HepG2 (cell line): ENCODE results near the gene PIM1. TPM values are rescaled to one million over a fixed set of nuclear protein-coding genes. Genes with fewer than 3 reads are reported as not detected.

Experiments used
- FOSL1 ChIP-seq: sonication (generic); formaldehyde crosslinking; IDR thresholded peaks from 2 replicates; pipeline ENCODE4 v1.9.0; 2021; ENCODE audit warnings: missing genetic modification reagents, borderline replicate concordance
- FOXJ3 ChIP-seq: sonication (generic); formaldehyde crosslinking; IDR thresholded peaks from 2 replicates; pipeline ENCODE4 v1.4.0; 2020; ENCODE audit warnings: missing genetic modification reagents, mild to moderate bottlenecking, borderline replicate concordance
- HMG20A ChIP-seq: IDR thresholded peaks from 2 replicates; pipeline ENCODE4 v1.6.1; 2016; ENCODE audit warnings: borderline replicate concordance
- MEIS2 ChIP-seq: sonication (generic); formaldehyde crosslinking; IDR thresholded peaks from 2 replicates; pipeline ENCODE4 v1.9.0; 2021; ENCODE audit warnings: mild to moderate bottlenecking, missing genetic modification reagents
- PRDM15 ChIP-seq: sonication (generic); formaldehyde crosslinking; IDR thresholded peaks from 2 replicates; pipeline ENCODE4 v1.4.0; 2020; ENCODE audit warnings: missing genetic modification reagents
- SAP130 ChIP-seq: IDR thresholded peaks from 2 replicates; pipeline ENCODE4 v1.6.1; 2016; ENCODE audit warnings: low read depth
- ZMAT3 ChIP-seq: sonication (generic); formaldehyde crosslinking; conservative IDR thresholded peaks from 2 replicates; pipeline ENCODE4 v1.7.0; 2021; ENCODE audit warnings: missing genetic modification reagents
- ZNF17 ChIP-seq: sonication (generic); formaldehyde crosslinking; IDR thresholded peaks from 2 replicates; pipeline ENCODE4 v1.5.0; 2020; ENCODE audit warnings: mild to moderate bottlenecking, missing genetic modification reagents
- ZNF280B ChIP-seq: sonication (generic); formaldehyde crosslinking; IDR thresholded peaks from 2 replicates; pipeline ENCODE4 v1.5.0; 2020; ENCODE audit warnings: missing genetic modification reagents, mild to moderate bottlenecking, borderline replicate concordance
- ZNF563 ChIP-seq: sonication (generic); formaldehyde crosslinking; IDR thresholded peaks from 2 replicates; pipeline ENCODE4 v1.8.0; 2022; ENCODE audit warnings: mild to moderate bottlenecking, moderate library complexity, missing genetic modification reagents
- ZNF766 ChIP-seq: sonication (generic); formaldehyde crosslinking; IDR thresholded peaks from 2 replicates; pipeline ENCODE4 v1.5.0; 2020; ENCODE audit warnings: missing genetic modification reagents, borderline replicate concordance
- ZNF775 ChIP-seq: sonication (generic); formaldehyde crosslinking; IDR thresholded peaks from 2 replicates; pipeline ENCODE4 v1.4.0; 2020; ENCODE audit warnings: missing genetic modification reagents, mild to moderate bottlenecking, moderate library complexity, borderline replicate concordance
- polyA plus RNA-seq, 8 experiments: library from polyadenylated mRNA; depleted of rRNA in 3 of 8; stranded (reverse) in 7 of 8; unstranded in 1 of 8; fragments of >200 nt; fragmentation: Illumina TruSeq in 4 of 8; extraction: Trizol in 4 of 8; gene quantifications; 2 replicates each; pipeline versions ENCODE4 v1.2.1 to v1.2.3, GENCODE V29; 2011 to 2016; ENCODE audit warnings: low read depth in 4 of 8, missing spikeins in 1 of 8, mixed read lengths in 1 of 8; ENCODE audit not compliant: insufficient read depth in 1 of 8
- total RNA-seq, 5 experiments: library from RNA; depleted of rRNA; stranded (reverse); fragments of >200 nt; fragmentation: Illumina TruSeq; extraction: Trizol; gene quantifications; 2 replicates each; pipeline ENCODE4 v1.2.3, GENCODE V29; 2016; ENCODE audit warnings: low read depth in 1 of 5
- TF ChIP-seq, protein P1 (sequence below): sonication (generic); formaldehyde crosslinking; IDR thresholded peaks from 2 replicates; pipeline ENCODE4 v1.5.0; 2020; ENCODE audit warnings: mild to moderate bottlenecking, missing genetic modification reagents
- TF ChIP-seq, protein P2 (sequence below): sonication (generic); formaldehyde crosslinking; IDR thresholded peaks from 2 replicates; pipeline ENCODE4 v1.4.0; 2020; ENCODE audit warnings: missing genetic modification reagents

The PIM1 gene
- total and polyA plus RNA-seq, 2 of the 13 experiments (the other 11 are each of a cell fraction or from before 2014, with no cell fraction given): 29.4 to 117 TPM

DNA sequence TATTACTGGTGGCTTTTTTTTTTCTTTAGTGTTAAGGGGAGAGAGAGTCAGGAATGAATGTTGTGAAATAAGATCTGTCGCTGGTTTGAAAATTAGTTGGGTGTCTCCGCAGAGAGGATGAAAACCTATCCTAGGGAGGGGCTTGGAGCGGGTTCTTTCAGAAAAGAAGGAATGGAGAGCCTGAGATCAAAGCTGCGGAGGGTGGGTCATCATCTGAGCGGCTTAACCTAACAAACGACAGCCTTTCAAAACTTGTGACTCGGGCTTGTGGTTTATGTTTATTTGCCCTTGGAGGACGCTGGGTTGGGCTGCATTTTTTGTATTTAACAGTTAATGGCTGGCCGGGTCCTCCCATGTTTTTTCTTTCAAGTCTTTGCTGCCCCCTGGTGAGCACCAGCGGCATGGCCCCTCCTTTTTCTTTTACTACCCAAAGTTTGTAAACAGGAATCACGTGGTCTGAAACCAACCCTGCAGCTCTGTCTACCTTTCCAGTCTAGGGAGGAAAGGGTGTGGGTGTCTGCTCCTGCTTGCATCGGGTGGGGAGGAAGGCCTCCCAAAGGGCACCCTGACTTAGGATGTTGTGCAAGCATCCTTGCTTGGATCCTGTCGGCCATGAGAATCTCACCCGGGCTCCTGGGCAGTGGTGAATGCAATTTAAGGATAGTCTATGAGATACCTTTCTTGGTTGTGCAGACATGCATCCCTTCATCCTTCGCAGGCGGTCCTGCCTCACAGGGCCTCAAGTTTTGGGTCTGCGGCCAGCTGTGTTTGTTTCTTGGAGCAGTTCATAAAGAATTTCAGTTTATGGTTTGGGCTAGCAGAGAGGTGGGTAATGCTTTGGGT is 2.2 kb downstream of the PIM1 start (continued):
- TF ChIP-seq PRDM15 (CRISPR knock-in tag): peak; percentile 56; the same call in 1 of the 2 replicates
- no peak for TF ChIP-seq ZNF563 (CRISPR knock-in tag)
- peak; percentile 90; the same call in 1 of the 2 replicates for TF ChIP-seq FOXJ3 (CRISPR knock-in tag)
- peak; percentile 75; the same call in 1 of the 2 replicates for TF ChIP-seq ZNF766 (CRISPR knock-in tag)
- TF ChIP-seq MEIS2 (CRISPR knock-in tag): peak; percentile 70; the same call in 1 of the 2 replicates
- peak; percentile 94 for TF ChIP-seq SAP130 (CRISPR knock-in tag)
- no peak for TF ChIP-seq ZNF775 (CRISPR knock-in tag)
- no peak for TF ChIP-seq ZNF17 (CRISPR knock-in tag)
- no peak for TF ChIP-seq ZNF280B (CRISPR knock-in tag)
- TF ChIP-seq HMG20A: peak; percentile 67; the same call in 1 of the 2 replicates
- TF ChIP-seq ZMAT3 (CRISPR knock-in tag): no peak
- TF ChIP-seq FOSL1 (CRISPR knock-in tag): 0 out of 2 replicates have a peak, but pooled peaks have one; percentile 48
- TF ChIP-seq, protein P1, sequence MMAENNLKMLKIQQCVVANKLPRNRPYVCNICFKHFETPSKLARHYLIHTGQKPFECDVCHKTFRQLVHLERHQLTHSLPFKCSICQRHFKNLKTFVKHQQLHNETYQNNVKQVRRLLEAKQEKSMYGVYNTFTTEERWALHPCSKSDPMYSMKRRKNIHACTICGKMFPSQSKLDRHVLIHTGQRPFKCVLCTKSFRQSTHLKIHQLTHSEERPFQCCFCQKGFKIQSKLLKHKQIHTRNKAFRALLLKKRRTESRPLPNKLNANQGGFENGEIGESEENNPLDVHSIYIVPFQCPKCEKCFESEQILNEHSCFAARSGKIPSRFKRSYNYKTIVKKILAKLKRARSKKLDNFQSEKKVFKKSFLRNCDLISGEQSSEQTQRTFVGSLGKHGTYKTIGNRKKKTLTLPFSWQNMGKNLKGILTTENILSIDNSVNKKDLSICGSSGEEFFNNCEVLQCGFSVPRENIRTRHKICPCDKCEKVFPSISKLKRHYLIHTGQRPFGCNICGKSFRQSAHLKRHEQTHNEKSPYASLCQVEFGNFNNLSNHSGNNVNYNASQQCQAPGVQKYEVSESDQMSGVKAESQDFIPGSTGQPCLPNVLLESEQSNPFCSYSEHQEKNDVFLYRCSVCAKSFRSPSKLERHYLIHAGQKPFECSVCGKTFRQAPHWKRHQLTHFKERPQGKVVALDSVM (CRISPR knock-in tag): peak; percentile 68; the same call in 1 of the 2 replicates
- TF ChIP-seq, protein P2, sequence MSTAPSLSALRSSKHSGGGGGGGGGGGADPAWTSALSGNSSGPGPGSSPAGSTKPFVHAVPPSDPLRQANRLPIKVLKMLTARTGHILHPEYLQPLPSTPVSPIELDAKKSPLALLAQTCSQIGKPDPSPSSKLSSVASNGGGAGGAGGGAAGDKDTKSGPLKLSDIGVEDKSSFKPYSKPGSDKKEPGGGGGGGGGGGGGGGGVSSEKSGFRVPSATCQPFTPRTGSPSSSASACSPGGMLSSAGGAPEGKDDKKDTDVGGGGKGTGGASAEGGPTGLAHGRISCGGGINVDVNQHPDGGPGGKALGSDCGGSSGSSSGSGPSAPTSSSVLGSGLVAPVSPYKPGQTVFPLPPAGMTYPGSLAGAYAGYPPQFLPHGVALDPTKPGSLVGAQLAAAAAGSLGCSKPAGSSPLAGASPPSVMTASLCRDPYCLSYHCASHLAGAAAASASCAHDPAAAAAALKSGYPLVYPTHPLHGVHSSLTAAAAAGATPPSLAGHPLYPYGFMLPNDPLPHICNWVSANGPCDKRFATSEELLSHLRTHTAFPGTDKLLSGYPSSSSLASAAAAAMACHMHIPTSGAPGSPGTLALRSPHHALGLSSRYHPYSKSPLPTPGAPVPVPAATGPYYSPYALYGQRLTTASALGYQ (CRISPR knock-in tag): peak; percentile 94
